ENCODE data around the gene FARS2. TPM values are rescaled to one million over a fixed set of nuclear protein-coding genes. Genes with fewer than 3 reads are reported as not detected.
"Not testable (repeated sequence)": the region's sequence is repeated elsewhere in the genome, so short reads cannot be mapped to it uniquely, and the experiment has no call there.

The FARS2 gene
- polyA plus RNA-seq, 3 donors = 9.0 to 18.4 (median 16.1) TPM

GRCh38 chr6:5684320-5685053, 423.2 kb downstream of the FARS2 start:
- 83 to 93% (median 87%) methylated on average over 6 of the region's 6 CpGs for WGBS, 3 donors
- no peak overlapping the region for H3K27ac ChIP-seq (ENCODE audit: low read depth, low read length)

GRCh38 chr6:5693225-5694145, 432.2 kb downstream of the FARS2 start:
- WGBS, 3 donors = 88 to 92% (median 91%) methylated on average over 13 of the region's 13 CpGs
- H3K27ac ChIP-seq (ENCODE audit: low read depth, low read length) = no peak overlapping the region

DNA sequence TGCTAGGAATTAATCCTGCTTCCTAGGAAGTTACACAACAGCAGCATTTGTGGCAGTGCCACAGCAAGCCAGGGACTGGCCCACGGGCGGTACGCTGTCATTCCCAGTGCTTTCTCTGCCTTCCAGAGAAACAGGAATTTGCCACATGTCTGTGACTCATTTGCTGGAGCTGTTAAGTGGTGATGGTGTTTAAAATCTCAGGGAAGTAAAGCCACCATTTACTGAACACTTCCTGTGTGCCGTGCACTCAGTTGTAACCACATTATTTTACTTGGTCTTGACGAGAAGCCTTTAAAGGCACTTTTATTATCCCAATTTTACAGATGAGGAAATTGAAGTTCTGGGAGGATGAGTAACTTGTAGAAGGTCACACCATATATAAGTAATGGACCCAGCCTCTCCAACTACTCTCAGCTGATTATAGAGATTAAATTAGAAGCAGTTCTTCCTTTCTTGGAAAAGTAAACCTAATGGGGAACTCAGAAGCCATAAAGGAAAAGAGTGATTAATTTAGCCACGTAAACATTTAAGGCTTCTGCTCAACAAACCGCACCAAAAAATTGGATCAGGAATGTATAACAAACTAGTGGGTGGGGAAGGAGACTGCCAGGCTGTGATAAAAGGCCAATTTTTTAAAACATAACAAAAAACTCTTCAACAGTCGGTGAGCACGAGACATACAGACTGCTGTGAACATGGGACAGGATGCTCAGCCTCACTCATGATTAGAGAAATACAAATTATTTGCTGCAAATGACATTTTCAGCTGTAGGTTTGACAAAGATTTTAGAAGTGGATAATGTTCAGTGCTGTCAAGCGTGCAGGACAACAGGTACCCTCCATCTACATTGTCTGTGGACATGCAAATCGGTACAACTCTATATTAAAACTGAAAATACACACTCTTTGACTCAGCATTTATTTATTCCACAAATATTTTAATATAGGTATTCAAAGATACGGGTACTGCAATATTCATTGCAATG, 434.2 kb downstream of the FARS2 start:
- no peak overlapping the region for H3K27ac ChIP-seq (ENCODE audit: low read depth, low read length)
- WGBS, 3 donors = 62 to 76% (median 68%) methylated on average over 12 of the region's 12 CpGs

DNA sequence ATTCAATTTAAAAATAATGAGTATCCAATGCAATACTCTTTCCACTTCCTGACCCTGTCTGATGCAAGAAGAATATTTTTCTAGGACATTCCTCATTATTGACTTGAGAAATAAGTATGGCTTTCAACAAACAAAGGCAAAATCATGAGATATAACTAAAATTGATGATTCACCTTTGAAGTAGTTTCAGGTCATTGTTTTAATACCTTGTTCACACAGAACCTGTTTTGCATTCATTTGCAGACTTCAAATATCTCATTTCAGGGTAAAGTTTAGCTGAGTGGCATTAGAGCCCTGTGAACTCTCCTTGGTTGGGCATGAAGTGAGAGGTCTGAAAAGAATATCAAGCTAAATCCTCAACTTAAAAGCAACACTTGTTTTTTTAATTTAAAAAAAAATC, 436.2 kb downstream of the FARS2 start:
- no peak overlapping the region for H3K27ac ChIP-seq (ENCODE audit: low read depth, low read length)

DNA sequence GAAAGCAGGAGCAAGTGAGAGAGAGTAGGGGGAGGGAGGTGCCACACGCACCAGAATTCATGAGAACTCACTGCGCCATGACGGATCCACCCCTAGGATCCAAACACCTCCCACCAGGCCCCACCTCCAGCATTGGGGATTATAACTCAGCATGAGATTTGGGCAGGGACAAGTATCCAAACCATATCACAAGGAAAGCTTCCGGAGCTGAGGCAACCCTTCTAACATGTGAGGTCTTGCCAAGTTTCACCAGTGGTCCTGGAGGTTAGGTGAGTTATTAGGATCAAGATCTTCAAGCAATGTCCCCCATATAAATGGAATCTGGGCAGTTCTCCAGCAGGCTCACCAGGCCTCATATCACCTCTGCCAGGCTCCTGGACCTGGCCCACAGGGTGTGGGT, 437.0 kb downstream of the FARS2 start:
- no peak overlapping the region for H3K27ac ChIP-seq (ENCODE audit: low read depth, low read length)
- WGBS, 3 donors = 98 to 99% (median 98%) methylated on average over 4 of the region's 4 CpGs

- H3K27ac ChIP-seq (ENCODE audit: low read depth, low read length) = not testable (repeated sequence)
Measured at GRCh38 chr6:5699064-5699463, 437.8 kb downstream of the FARS2 start.

DNA sequence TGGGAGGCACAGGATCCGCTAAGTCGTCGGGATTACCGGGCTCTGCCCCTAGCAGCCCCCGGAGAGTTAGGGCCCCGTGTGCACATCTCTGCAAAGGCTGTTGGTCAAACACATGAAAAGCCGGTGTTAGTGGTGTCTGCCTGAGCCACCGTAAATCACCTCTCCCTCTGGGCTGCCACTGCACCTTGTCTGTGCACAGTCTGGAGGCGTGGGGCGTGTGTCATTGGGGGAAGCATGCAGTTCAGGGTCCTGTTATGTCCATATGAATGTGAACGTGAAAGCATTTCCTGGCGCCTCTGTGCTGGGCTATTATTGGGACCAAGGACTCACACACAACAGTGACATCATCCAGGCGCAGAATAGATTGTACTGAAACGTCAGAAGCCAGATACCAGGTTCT, 439.9 kb downstream of the FARS2 start:
- H3K27ac ChIP-seq (ENCODE audit: low read depth, low read length) = no peak overlapping the region
- WGBS, 3 donors = 75 to 84% (median 79%) methylated on average over 14 of the region's 14 CpGs

DNA sequence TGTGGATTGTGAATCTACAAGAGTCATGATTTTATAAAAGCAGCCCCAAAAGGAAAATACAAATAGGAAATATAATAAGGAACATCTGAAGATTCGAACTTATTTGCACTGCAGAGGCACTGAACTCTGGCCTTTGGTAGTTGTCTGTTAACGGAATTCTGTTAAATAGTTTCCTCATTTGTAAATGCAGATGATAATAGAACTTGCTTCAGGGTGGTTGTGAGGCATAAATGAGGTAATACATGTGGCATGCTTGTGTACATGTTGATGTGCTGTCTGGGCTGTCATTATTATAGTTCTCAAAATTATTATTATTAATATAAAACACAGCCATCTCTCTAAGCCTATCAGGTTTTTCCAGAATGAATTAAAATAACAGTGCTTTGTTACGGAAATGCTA, 443.4 kb downstream of the FARS2 start:
- H3K27ac ChIP-seq (ENCODE audit: low read depth, low read length) = no peak overlapping the region
- WGBS, 3 donors = 93 to 97% (median 94%) methylated on average over 3 of the region's 3 CpGs

- no peak overlapping the region for H3K27ac ChIP-seq (ENCODE audit: low read depth, low read length)
- 94 to 97% (median 95%) methylated on average over 13 of the region's 13 CpGs for WGBS, 3 donors
Measured at GRCh38 chr6:5705252-5705651, 443.9 kb downstream of the FARS2 start.

DNA sequence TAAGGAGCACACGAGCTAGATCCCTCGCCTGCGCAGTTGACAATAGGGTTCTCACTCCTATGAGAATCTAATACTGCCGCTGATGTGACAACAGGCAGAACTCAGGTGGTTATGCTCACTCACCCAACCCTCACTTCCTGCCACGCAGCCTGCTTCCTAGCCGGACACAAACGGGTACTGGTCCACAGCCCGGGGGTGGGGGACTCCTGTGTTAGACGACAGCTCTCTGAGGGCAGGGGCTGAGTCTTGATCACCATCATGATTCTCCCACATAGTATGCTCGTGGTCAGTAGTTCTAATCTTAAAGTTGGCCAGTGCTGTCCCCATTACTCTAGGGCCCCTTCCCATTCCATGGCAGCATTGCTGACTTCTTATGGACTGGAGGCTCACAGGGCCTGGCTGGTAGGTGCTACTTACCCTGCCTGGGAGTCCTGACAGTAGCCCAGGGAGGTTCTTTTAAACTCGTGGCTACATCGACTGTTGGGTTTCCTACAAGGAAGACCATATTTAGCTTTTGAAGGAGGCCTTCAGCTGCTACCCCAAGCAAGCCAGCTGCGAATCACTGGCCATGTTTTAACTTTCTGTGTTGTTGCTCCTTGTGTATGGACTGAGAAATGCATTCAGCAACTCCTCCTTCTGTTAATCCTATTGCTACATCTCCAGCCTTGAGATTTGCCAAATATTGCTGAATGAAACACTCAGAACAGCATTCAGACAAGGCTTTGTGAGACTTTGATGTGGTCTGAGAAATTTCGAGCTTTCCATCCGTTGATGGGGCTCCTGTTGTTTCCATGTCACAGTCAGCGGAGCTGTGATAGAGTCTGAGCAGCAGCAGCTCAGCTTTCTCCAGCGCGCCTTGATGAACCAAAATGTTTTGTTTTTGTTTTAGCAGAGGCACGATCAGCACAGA, 445.1 kb downstream of the FARS2 start:
- H3K27ac ChIP-seq (ENCODE audit: low read depth, low read length) = no peak overlapping the region
- WGBS, 3 donors = 87 to 91% (median 90%) methylated on average over 19 of the region's 19 CpGs

DNA sequence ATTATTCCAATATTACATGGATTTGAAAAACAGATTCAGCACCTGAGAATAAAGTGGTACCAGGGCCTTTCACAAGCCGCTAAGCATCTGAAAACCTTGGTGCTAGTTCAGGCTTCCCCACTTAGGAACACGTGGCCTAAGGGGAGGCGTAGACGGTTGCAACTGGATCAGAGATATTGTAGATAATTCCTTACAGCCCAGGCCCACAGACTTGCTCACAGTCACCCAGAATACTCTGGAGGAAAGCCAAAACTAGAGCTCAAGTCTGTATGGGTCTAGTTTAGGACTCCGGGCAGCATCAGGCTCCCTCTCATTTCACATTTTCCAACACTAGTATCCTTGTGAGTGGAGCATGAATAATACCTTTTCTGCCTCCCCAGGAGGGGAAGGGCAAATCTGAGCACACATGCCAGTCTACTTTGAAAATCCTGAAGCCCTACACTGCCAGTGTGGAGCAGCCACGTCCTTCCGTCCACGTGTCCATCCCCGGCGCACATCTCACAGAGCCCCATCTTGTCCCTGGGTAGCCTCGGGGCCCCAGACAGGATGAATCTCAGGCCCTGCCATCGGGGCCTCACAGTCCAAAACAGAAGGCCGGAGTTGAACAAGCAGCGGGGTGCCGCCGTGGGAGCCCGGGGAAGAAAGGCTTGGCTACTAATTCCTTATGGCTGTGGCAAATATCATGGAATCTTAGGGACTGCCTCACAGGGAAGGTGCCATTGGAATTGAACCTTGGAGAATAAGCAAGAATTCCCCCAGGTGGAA, 446.1 kb downstream of the FARS2 start:
- no peak overlapping the region for H3K27ac ChIP-seq (ENCODE audit: low read depth, low read length)
- 94 to 97% (median 96%) methylated on average over 17 of the region's 17 CpGs for WGBS, 3 donors

DNA sequence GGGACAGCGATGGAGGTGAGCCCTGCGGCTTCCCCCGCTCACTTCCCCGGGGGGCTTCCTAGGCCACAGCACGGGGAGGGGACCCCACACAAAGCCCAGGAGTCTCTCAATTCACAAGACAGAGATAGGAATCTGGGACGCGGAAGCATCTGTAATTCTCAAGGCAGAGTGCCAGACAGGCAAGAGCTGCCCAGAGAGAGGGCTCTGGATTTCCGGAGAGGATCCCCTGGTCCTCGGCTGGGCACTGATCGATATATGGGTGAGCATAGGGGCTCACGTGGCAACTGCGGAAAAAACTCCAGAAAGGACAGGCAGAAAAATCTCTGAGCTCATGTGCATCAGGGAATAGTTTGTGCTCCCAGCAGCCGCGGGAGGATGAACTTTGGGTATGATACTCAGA, 449.2 kb downstream of the FARS2 start:
- WGBS, 3 donors = 83 to 89% (median 87%) methylated on average over 14 of the region's 14 CpGs

DNA sequence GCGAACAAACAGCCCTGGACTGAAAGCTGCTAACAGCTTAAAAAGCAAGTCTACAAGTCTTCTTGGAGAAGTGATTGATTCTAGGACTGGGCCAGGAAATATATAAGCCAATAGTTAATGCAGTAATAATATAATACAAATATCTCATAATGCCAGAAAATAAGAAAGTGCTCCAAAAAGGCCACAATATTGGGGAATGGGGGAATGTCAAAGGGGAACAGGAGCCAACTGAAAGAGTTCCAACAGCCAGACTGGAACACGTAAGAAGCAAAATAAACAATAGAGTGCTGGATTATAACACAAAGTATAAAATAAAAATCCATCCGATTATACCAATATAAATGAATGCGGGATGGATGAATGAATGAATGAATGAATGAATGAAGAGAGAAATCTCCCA, 449.6 kb downstream of the FARS2 start:
- 85 to 92% (median 89%) methylated on average over 4 of the region's 4 CpGs for WGBS, 3 donors
- no peak overlapping the region for H3K27ac ChIP-seq (ENCODE audit: low read depth, low read length)

More for the DNA sequence above, 449.2 kb downstream of the FARS2 start:
- no peak overlapping the region for H3K27ac ChIP-seq (ENCODE audit: low read depth, low read length)

GRCh38 chr6:5712349-5713215, 451.3 kb downstream of the FARS2 start:
- WGBS, 3 donors = 75 to 81% (median 76%) methylated on average over 10 of the region's 10 CpGs

DNA sequence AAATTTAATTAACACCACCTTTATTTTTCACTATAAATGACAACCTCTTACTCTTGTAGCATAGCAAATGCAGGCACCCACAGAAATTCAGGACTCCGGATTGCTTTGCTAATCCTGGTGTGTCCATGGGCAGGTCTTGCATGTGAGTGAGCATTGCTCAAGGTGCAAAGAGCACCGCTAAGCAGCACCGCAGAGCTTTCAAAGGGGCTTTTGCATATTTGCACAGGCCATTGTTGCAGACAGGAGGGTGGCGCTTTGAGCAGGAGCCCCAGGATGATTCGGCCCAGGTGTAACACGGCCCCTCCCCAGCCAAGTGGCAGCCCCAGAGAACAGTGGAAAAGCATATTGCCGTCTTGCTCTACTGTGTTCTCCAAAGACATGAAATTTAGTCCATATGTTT, 452.2 kb downstream of the FARS2 start:
- H3K27ac ChIP-seq (ENCODE audit: low read depth, low read length) = no peak overlapping the region
- WGBS, 3 donors = 63 to 79% (median 79%) methylated on average over 7 of the region's 7 CpGs

More at GRCh38 chr6:5712349-5713215, 451.3 kb downstream of the FARS2 start:
- no peak overlapping the region for H3K27ac ChIP-seq (ENCODE audit: low read depth, low read length)
